HepG2 (cell line): ENCODE results near the gene UBXN2A. TPM values are rescaled to one million over a fixed set of nuclear protein-coding genes. Genes with fewer than 3 reads are reported as not detected.

Source experiments
- BCL6 ChIP-seq: IDR thresholded peaks from 2 replicates; pipeline ENCODE4 v1.6.1; 2016; ENCODE audit warnings: missing genetic modification reagents, missing compliant biosample characterization
- FOXA1 ChIP-seq, 2 experiments: fragments of 450-650 bp in 1 of 2; sonication (generic) in 1 of 2; formaldehyde crosslinking in 1 of 2; IDR thresholded peaks; 2 replicates each; pipeline versions ENCODE4 v1.4.0 to v1.6.1; 2016 to 2020; ENCODE audit warnings: missing genetic modification reagents in 1 of 2
- HNF4A ChIP-seq: sonication (generic); formaldehyde crosslinking; IDR thresholded peaks from 2 replicates; pipeline ENCODE4 v1.4.0; 2020; ENCODE audit warnings: missing genetic modification reagents
- MAZ ChIP-seq, 2 experiments: sonication (generic) in 1 of 2; formaldehyde crosslinking in 1 of 2; IDR thresholded peaks; 2 replicates each; pipeline versions ENCODE4 v1.5.0 to v1.6.1; 2012 to 2020; ENCODE audit warnings: low read depth in 2 of 2, mild to moderate bottlenecking in 2 of 2, borderline replicate concordance in 1 of 2, improper control_type of control experiment in 1 of 2, low read length in 1 of 2, missing genetic modification reagents in 1 of 2, moderate library complexity in 1 of 2
- PCBP2 ChIP-seq: fragments of 200-400 bp; formaldehyde crosslinking; optimal IDR thresholded peaks from 2 replicates; pipeline ENCODE3; 2018; ENCODE audit warnings: low read length, low read depth; ENCODE audit not compliant: poor library complexity, severe bottlenecking
- ZBTB7B ChIP-seq: sonication (generic); formaldehyde crosslinking; IDR thresholded peaks from 2 replicates; pipeline ENCODE4 v1.4.0; 2020; ENCODE audit warnings: missing genetic modification reagents
- polyA plus RNA-seq, 8 experiments: library from polyadenylated mRNA; depleted of rRNA in 3 of 8; stranded (reverse) in 7 of 8; unstranded in 1 of 8; fragments of >200 nt; fragmentation: Illumina TruSeq in 4 of 8; extraction: Trizol in 4 of 8; gene quantifications; 2 replicates each; pipeline versions ENCODE4 v1.2.1 to v1.2.3, GENCODE V29; 2011 to 2016; ENCODE audit warnings: low read depth in 4 of 8, missing spikeins in 1 of 8, mixed read lengths in 1 of 8; ENCODE audit not compliant: insufficient read depth in 1 of 8
- total RNA-seq, 5 experiments: library from RNA; depleted of rRNA; stranded (reverse); fragments of >200 nt; fragmentation: Illumina TruSeq; extraction: Trizol; gene quantifications; 2 replicates each; pipeline ENCODE4 v1.2.3, GENCODE V29; 2016; ENCODE audit warnings: low read depth in 1 of 5
- TF ChIP-seq, protein P1 (sequence below): sonication (generic); formaldehyde crosslinking; IDR thresholded peaks from 2 replicates; pipeline ENCODE4 v1.8.0; 2022; ENCODE audit warnings: mild to moderate bottlenecking, missing genetic modification reagents; ENCODE audit not compliant: insufficient replicate concordance
- TF ChIP-seq, protein P2 (sequence below): sonication (generic); formaldehyde crosslinking; IDR thresholded peaks from 2 replicates; pipeline ENCODE4 v1.5.0; 2020; ENCODE audit warnings: mild to moderate bottlenecking, missing genetic modification reagents
- TF ChIP-seq, protein P3 (sequence below): IDR thresholded peaks from 2 replicates; pipeline ENCODE4 v1.6.1; 2016
- TF ChIP-seq, protein P4 (sequence below): sonication (generic); formaldehyde crosslinking; IDR thresholded peaks from 2 replicates; pipeline ENCODE4 v1.5.1; 2020; ENCODE audit warnings: missing genetic modification reagents, mild to moderate bottlenecking, borderline replicate concordance
- TF ChIP-seq, protein P5 (sequence below), 2 experiments: sonication (generic) in 1 of 2; formaldehyde crosslinking in 1 of 2; IDR thresholded peaks; 2 replicates each; pipeline versions ENCODE4 v1.4.0 to v1.6.1; 2016 to 2020; ENCODE audit warnings: borderline replicate concordance in 1 of 2, low read depth in 1 of 2, mild to moderate bottlenecking in 1 of 2, missing genetic modification reagents in 1 of 2

Gene UBXN2A
- total and polyA plus RNA-seq, 2 of the 13 experiments (the other 11 are each of a cell fraction or from before 2014, with no cell fraction given), result 8.3 to 20.9 TPM

DNA sequence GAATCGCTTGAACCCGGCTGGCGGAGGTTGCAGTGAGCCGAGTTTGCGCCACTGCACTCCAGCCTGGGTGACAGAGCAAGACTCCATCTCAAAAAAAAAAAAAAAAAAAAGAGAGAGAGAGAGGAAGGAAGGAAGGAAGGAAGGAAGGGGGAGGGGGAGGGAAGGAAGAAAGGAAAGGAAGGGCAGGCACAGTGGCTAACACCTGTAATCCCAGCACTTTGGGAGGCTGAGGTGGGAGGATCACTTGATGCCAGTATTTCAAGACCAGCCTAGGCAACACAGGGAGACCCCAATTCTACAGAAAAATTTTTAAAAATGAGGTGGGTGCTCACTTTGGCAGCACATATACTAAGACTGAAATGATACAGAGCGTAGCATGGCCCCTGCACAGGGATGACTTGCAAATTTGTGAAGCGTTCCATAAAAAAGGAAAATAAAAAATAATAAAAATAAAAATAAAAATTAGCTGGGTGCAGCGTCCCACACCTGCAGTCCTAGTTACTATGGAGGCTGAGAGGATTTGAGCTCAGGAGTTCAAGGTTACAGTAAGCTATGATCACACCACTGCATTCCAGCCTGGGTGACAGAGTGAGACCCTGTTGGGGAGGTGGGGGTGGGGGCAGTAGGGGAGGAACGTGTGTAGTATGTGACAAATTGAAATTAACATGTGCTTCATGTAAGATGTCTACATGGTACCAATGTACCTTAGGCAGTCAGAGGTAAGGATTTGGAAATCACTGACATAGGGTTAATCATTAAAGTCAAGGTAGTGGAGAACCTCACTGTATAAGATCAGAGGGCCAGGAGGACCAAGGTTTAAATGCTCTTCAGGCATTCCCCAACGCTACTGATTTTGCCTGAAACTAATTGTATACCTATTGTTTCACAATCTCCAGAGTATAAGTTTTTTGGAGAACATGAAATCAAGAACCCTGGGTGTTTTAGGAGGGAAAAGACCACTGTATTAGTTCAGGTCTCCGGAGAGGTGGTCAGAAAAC lies 105.5 kb downstream of the UBXN2A start (continued):
- TF ChIP-seq, protein P1, sequence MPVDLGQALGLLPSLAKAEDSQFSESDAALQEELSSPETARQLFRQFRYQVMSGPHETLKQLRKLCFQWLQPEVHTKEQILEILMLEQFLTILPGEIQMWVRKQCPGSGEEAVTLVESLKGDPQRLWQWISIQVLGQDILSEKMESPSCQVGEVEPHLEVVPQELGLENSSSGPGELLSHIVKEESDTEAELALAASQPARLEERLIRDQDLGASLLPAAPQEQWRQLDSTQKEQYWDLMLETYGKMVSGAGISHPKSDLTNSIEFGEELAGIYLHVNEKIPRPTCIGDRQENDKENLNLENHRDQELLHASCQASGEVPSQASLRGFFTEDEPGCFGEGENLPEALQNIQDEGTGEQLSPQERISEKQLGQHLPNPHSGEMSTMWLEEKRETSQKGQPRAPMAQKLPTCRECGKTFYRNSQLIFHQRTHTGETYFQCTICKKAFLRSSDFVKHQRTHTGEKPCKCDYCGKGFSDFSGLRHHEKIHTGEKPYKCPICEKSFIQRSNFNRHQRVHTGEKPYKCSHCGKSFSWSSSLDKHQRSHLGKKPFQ (CRISPR knock-in tag), result peak; percentile 41
- TF ChIP-seq HNF4A (CRISPR knock-in tag) (peak; percentile 66), ZBTB7B (CRISPR knock-in tag) (peak; percentile 38; the same call in 1 of the 2 replicates), PCBP2 (peak; percentile 76), MAZ (IDR thresholded peaks at IDR 0.05; ENCODE audit: borderline replicate concordance, low read depth, low read length) (peak; percentile 24; the same call in 1 of the 2 replicates), MAZ (CRISPR knock-in tag; IDR thresholded peaks at IDR 0.05; ENCODE audit: low read depth) (0 out of 2 replicates have a peak, but pooled peaks have one; percentile 34), FOXA1 (IDR thresholded peaks at IDR 0.05) (no peak), FOXA1 (CRISPR knock-in tag; IDR thresholded peaks at IDR 0.05) (no peak), BCL6 (CRISPR knock-in tag) (peak; percentile 79)
- TF ChIP-seq, protein P2, sequence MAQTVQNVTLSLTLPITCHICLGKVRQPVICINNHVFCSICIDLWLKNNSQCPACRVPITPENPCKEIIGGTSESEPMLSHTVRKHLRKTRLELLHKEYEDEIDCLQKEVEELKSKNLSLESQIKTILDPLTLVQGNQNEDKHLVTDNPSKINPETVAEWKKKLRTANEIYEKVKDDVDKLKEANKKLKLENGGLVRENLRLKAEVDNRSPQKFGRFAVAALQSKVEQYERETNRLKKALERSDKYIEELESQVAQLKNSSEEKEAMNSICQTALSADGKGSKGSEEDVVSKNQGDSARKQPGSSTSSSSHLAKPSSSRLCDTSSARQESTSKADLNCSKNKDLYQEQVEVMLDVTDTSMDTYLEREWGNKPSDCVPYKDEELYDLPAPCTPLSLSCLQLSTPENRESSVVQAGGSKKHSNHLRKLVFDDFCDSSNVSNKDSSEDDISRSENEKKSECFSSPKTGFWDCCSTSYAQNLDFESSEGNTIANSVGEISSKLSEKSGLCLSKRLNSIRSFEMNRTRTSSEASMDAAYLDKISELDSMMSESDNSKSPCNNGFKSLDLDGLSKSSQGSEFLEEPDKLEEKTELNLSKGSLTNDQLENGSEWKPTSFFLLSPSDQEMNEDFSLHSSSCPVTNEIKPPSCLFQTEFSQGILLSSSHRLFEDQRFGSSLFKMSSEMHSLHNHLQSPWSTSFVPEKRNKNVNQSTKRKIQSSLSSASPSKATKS, result 0 out of 2 replicates have a peak, but pooled peaks have one; percentile 69
- TF ChIP-seq, protein P3, sequence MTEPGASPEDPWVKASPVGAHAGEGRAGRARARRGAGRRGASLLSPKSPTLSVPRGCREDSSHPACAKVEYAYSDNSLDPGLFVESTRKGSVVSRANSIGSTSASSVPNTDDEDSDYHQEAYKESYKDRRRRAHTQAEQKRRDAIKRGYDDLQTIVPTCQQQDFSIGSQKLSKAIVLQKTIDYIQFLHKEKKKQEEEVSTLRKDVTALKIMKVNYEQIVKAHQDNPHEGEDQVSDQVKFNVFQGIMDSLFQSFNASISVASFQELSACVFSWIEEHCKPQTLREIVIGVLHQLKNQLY (CRISPR knock-in tag), result 0 out of 2 replicates have a peak, but pooled peaks have one; percentile 21
- TF ChIP-seq, protein P4, sequence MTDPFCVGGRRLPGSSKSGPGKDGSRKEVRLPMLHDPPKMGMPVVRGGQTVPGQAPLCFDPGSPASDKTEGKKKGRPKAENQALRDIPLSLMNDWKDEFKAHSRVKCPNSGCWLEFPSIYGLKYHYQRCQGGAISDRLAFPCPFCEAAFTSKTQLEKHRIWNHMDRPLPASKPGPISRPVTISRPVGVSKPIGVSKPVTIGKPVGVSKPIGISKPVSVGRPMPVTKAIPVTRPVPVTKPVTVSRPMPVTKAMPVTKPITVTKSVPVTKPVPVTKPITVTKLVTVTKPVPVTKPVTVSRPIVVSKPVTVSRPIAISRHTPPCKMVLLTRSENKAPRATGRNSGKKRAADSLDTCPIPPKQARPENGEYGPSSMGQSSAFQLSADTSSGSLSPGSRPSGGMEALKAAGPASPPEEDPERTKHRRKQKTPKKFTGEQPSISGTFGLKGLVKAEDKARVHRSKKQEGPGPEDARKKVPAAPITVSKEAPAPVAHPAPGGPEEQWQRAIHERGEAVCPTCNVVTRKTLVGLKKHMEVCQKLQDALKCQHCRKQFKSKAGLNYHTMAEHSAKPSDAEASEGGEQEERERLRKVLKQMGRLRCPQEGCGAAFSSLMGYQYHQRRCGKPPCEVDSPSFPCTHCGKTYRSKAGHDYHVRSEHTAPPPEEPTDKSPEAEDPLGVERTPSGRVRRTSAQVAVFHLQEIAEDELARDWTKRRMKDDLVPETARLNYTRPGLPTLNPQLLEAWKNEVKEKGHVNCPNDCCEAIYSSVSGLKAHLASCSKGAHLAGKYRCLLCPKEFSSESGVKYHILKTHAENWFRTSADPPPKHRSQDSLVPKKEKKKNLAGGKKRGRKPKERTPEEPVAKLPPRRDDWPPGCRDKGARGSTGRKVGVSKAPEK (CRISPR knock-in tag), result no peak
- TF ChIP-seq, protein P5, sequence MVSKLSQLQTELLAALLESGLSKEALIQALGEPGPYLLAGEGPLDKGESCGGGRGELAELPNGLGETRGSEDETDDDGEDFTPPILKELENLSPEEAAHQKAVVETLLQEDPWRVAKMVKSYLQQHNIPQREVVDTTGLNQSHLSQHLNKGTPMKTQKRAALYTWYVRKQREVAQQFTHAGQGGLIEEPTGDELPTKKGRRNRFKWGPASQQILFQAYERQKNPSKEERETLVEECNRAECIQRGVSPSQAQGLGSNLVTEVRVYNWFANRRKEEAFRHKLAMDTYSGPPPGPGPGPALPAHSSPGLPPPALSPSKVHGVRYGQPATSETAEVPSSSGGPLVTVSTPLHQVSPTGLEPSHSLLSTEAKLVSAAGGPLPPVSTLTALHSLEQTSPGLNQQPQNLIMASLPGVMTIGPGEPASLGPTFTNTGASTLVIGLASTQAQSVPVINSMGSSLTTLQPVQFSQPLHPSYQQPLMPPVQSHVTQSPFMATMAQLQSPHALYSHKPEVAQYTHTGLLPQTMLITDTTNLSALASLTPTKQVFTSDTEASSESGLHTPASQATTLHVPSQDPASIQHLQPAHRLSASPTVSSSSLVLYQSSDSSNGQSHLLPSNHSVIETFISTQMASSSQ (IDR thresholded peaks at IDR 0.05; ENCODE audit: low read depth), result peak; percentile 82
- TF ChIP-seq, protein P5 (CRISPR knock-in tag; IDR thresholded peaks at IDR 0.05; ENCODE audit: borderline replicate concordance), result peak; percentile 77
